GM19467 (cell line): Measurements from ENCODE around the gene SLC50A1.

Experiments
- ATAC-seq: cut with Tn5 transposase; IDR thresholded peaks from one replicate; pipeline ENCODE4 v1.9.1; 2021; ENCODE audit warnings: mild to moderate bottlenecking, moderate library complexity; ENCODE audit not compliant: unreplicated experiment

The SLC50A1 gene

DNA sequence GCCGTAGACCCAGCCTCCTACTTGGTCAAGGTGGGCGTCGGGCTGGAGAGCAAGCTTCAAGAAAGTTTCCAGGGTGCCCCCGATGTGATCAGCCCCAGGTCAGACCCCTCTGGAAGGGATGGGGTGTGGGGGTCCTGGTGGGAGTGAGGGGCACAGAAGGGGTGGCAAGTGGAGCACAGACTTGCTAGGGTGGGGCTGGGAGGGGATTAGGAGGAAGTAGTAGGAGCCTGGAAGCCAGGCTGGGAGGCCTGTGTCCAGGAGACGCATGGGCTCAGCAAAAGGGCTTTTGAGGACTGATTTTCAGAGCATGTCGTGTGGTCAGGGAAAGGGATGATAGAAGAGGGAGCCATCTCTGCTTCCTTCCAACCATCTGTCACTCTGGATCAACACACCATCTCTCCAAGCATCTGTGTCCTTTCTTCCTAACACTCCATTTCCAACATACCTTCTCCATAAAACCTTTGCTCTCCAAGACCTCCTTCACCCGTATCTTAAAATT lies 46.4 kb downstream of the SLC50A1 start:
- no peak for ATAC-seq

DNA sequence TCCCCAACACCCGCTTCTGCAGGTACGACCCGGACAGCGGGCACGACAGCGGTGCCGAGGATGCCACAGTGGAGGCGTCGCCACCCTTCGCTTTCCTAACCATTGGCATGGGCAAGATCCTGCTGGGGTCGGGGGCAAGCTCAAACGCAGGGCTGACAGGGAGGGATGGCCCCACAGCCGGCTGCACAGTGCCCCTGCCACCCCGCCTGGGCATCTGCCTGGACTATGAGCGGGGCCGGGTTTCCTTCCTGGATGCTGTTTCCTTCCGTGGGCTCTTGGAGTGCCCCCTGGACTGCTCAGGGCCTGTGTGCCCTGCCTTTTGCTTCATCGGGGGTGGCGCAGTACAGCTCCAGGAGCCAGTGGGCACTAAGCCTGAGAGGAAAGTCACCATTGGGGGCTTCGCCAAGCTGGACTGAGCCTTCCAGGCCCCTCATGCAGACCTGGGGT lies 48.1 kb downstream of the SLC50A1 start:
- ATAC-seq: no peak

DNA sequence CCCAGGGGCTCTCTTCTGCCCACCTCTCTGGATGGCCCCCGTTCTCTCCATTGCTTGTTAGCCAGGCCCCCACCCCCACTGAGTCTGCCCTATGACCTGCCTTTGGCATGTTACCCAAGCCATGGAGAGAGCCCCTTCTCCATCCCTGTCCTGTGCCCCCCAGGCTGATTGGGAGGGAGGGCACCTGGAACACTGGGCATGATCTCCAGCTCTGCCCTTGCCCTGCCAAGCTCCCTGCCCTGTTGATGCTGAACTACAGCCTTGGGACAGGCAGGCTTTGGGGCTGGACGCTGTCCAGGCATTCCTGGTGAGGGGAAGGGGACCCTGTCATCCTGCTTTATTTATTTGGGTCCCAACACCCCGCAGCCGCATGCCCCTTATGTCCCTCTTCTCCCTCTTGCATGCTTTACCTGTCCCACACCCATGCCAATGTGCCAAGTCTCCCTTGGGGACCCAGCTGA lies 48.7 kb downstream of the SLC50A1 start:
- ATAC-seq: no peak

DNA sequence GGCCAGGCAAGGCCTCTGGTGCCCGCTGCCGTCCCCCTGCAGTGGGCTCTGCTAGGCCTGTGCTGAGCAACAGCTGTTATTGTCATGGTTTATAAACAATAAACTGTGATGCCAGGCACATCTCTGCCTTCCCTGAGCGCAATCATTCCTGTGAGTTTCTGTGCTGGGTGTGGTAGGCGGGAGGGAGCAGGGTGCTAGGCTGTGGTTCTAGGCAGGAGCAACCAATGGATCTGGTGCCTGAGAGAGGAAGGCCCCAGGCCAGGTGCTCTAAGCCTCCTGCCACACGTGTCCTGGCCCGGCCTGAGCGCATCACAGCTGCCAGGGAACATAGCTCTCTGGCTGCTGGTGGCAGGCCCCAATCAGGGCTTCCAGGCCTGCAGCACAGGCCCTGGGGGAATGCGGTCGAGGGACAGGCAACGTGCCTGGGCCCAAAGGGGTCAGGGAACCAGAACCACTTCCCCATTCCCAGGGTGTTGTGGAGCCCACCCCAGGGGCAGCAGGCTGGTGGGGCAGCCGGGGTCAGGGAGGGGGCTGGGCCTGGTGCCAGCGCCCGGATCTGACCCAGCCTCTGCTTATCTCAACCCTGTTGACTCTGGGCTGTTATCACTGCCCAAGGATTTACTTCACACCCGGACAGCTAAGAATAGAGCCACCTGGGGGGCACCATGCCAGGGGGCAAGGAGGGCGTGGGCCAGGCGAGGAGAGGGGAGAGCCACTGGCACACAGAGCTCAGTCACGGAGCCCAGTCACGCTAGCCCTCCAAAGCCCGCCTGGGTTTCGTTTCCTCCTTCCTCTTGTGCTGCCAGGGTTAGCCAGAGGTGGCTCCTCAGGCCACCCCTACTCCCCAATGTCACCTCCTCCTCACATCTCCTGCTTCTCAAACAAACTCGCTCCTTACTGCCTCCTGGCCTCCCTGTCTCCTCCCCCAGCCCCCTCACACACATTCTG lies 49.5 kb downstream of the SLC50A1 start:
- ATAC-seq: peak; percentile 77

DNA sequence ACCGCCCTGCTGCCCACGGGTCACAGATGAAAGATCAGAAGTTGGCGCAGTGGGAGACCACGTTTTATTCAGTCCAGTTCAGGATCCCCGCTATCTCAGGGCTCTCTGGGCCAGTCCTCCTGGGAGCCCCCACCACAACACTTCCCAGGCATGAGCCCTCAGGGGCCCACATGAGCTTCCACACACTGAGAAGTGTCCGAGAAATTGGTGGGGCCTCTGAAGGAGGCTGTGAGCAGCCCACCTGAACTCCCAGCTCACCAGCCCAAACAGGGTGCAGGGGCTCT lies 50.1 kb downstream of the SLC50A1 start:
- no peak for ATAC-seq

DNA sequence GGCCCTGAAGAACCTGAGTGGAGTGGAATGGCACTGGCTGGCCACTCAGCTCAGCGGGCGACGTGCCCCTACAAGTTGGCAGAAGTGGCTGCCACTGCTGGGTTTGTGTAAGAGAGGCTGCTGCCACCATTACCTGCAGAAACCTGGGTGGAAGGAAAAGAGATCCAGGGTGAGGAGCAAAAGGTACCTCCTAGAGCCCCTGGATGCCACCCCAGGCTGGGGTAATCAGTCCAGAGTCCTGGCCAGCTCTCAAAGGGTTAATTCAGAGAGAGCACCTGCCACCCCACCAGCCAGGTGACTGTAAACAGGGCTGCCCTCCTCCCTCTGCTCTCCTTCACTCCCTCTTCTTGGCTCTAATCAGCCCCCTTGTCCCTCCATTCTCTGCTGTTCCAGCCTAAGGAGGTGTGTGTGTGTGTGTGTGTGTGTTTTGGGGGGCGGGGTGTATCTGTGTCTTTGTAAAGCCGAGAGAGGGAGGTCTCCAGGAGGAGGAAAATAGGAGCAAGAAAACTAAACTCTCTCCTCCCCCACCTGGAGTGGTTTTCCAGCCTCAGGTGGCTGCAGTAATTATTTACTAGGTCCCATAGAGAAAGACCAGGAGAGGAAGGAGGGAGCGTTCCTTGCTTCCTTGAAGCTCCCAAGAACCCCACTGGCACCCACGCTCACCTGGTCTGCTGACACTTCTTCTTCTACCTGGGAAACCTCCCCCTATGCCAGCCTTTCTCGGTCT lies 50.6 kb downstream of the SLC50A1 start:
- no peak for ATAC-seq

DNA sequence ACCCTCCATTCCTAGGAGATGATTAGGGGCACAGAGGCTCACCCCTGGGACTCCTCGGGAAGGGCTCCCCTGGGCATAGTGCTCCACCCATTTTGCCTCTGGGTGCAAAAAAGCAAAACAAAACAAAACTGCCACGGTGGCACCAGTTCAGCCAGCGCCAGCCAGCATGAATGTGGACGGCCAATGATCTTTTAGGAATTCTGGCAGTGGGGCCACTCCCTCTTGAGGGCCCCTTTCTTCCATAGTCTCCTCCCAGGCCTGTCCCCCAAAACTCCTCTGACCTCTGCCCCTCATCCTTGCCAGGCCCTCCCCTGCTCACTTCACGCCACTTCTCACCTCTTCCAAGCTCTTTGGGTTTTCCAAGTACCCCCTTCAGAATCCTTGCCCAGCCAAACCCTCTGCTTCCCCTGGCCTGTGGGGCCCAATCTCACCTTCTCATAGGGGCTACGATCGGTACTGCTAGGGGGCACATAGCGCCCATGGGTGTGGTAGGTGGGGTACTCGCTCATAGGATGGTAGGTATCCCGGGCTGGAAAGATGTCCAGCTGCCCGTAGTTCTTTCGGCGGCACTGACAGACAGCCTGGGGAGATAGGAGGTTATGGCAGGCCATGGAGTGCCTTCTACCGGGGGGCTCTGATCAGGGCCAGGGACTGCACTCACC lies 51.3 kb downstream of the SLC50A1 start:
- no peak for ATAC-seq

DNA sequence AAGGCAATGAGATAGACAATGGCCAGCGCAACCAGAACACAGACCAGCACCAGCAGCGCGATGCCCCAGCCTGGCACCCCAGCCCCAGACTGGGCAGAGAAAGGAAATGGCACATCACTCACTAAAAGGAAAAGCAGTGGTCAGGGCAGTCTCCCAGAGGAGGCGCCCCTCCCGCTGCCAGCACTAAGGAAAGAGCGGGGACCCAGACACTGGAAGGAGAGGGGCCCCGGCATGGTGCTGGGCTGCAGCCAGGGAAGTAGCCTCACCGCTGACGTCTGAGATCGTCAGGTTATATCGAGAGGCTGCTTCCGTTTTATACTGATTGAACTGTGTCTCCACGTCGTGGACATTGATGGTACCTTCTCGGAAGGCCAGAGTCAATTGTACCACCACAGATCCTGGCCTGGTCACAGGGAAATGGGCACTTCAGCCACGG lies 51.8 kb downstream of the SLC50A1 start:
- no peak for ATAC-seq

DNA sequence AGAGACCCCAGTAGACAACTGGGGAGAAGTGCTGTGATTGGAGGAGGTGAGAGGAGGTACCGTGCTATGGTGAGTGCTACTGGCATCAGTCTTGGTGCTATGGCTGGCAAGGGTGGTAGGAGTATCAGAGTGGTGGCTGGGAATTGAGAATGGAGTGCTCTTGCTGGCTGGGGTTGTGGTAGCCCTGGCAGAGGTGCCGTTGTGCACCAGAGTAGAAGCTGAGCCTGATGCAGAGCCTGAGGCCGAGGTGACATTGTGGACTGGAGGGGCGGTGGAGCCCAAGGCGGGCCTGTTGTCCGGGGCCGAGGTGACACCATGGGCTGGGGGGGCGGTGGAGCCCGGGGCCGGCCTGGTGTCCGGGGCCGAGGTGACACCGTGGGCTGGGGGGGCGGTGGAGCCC lies 52.6 kb downstream of the SLC50A1 start:
- ATAC-seq: no peak
